HepG2 (cell line): ENCODE measurements around the gene THRA. TPM values are rescaled to one million over a fixed set of nuclear protein-coding genes. Genes with fewer than 3 reads are reported as not detected.

Experiments used
- ARID2 ChIP-seq: sonication (generic); formaldehyde crosslinking; IDR thresholded peaks from 2 replicates; pipeline ENCODE4 v1.8.1; 2022; ENCODE audit warnings: mild to moderate bottlenecking, missing genetic modification reagents, borderline replicate concordance
- BORCS8-MEF2B ChIP-seq: sonication (generic); formaldehyde crosslinking; IDR thresholded peaks from 2 replicates; pipeline ENCODE4 v1.8.0; 2022; ENCODE audit warnings: mild to moderate bottlenecking, missing genetic modification reagents
- ETV6 ChIP-seq: sonication (generic); formaldehyde crosslinking; conservative IDR thresholded peaks from 2 replicates; pipeline ENCODE4 v1.4.0; 2020; ENCODE audit warnings: missing genetic modification reagents
- HNRNPH1 ChIP-seq: fragments of 200-400 bp; formaldehyde crosslinking; optimal IDR thresholded peaks from 2 replicates; pipeline ENCODE3; 2017; ENCODE audit warnings: mild to moderate bottlenecking, low read depth, low read length
- KMT2B ChIP-seq: IDR thresholded peaks from 2 replicates; pipeline ENCODE4 v1.6.1; 2016; ENCODE audit warnings: missing genetic modification reagents, missing compliant biosample characterization
- NFE2L1 ChIP-seq: sonication (generic); formaldehyde crosslinking; IDR thresholded peaks from 2 replicates; pipeline ENCODE4 v1.4.0; 2020; ENCODE audit warnings: missing genetic modification reagents, mild to moderate bottlenecking, borderline replicate concordance
- POGZ ChIP-seq: sonication (generic); formaldehyde crosslinking; IDR thresholded peaks from 2 replicates; pipeline ENCODE4 v1.4.0; 2020; ENCODE audit warnings: mild to moderate bottlenecking, missing genetic modification reagents
- PPARG ChIP-seq: conservative IDR thresholded peaks from 2 replicates; pipeline ENCODE4 v1.6.1; 2016; ENCODE audit warnings: missing biosample characterization, missing genetic modification reagents
- RARG ChIP-seq: sonication (generic); formaldehyde crosslinking; IDR thresholded peaks from 2 replicates; pipeline ENCODE4 v1.4.0; 2020; ENCODE audit warnings: low read depth, mild to moderate bottlenecking, missing genetic modification reagents
- SP1 ChIP-seq, 2 experiments: fragments of 450-650 bp in 1 of 2; sonication (generic) in 1 of 2; formaldehyde crosslinking in 1 of 2; IDR thresholded peaks; 2 replicates each; pipeline versions ENCODE4 v1.4.0 to v1.6.1; 2016 to 2020; ENCODE audit warnings: missing genetic modification reagents in 1 of 2
- SP5 ChIP-seq: IDR thresholded peaks from 2 replicates; pipeline ENCODE4 v1.6.1; 2016; ENCODE audit warnings: low read depth, borderline replicate concordance
- TBX3 ChIP-seq: fragments of 450-650 bp; IDR thresholded peaks from 2 replicates; pipeline ENCODE4 v1.6.1; 2017; ENCODE audit warnings: antibody characterized with exemption, mild to moderate bottlenecking, inconsistent platforms, borderline replicate concordance
- TCF12 ChIP-seq, 2 experiments: fragments of 450-650 bp in 1 of 2; sonication (generic) in 1 of 2; formaldehyde crosslinking in 1 of 2; IDR thresholded peaks; 2 replicates each; pipeline versions ENCODE4 v1.6.1 to v1.8.0; 2017 to 2022; ENCODE audit warnings: antibody characterized with exemption in 1 of 2, mild to moderate bottlenecking in 1 of 2, missing genetic modification reagents in 1 of 2, moderate library complexity in 1 of 2
- TSC22D2 ChIP-seq: sonication (generic); formaldehyde crosslinking; IDR thresholded peaks from 2 replicates; pipeline ENCODE4 v1.5.1; 2020; ENCODE audit warnings: missing genetic modification reagents, mild to moderate bottlenecking, borderline replicate concordance
- WIZ ChIP-seq: sonication (generic); formaldehyde crosslinking; IDR thresholded peaks from 2 replicates; pipeline ENCODE4 v1.5.1; 2020; ENCODE audit warnings: mild to moderate bottlenecking, missing genetic modification reagents
- ZFP90 ChIP-seq: sonication (generic); formaldehyde crosslinking; IDR thresholded peaks from 2 replicates; pipeline ENCODE4 v1.8.0; 2022; ENCODE audit warnings: missing genetic modification reagents, mild to moderate bottlenecking, inconsistent platforms, borderline replicate concordance
- ZMAT3 ChIP-seq: sonication (generic); formaldehyde crosslinking; conservative IDR thresholded peaks from 2 replicates; pipeline ENCODE4 v1.7.0; 2021; ENCODE audit warnings: missing genetic modification reagents
- ZNF329 ChIP-seq: sonication (generic); formaldehyde crosslinking; IDR thresholded peaks from 2 replicates; pipeline ENCODE4 v1.9.0; 2021; ENCODE audit warnings: low read depth, mild to moderate bottlenecking, missing genetic modification reagents
- ZNF737 ChIP-seq: sonication (generic); formaldehyde crosslinking; IDR thresholded peaks from 2 replicates; pipeline ENCODE4 v1.5.0; 2020; ENCODE audit warnings: missing genetic modification reagents, mild to moderate bottlenecking, borderline replicate concordance
- polyA plus RNA-seq, 8 experiments: library from polyadenylated mRNA; depleted of rRNA in 3 of 8; stranded (reverse) in 7 of 8; unstranded in 1 of 8; fragments of >200 nt; fragmentation: Illumina TruSeq in 4 of 8; extraction: Trizol in 4 of 8; gene quantifications; 2 replicates each; pipeline versions ENCODE4 v1.2.1 to v1.2.3, GENCODE V29; 2011 to 2016; ENCODE audit warnings: low read depth in 4 of 8, missing spikeins in 1 of 8, mixed read lengths in 1 of 8; ENCODE audit not compliant: insufficient read depth in 1 of 8
- total RNA-seq, 5 experiments: library from RNA; depleted of rRNA; stranded (reverse); fragments of >200 nt; fragmentation: Illumina TruSeq; extraction: Trizol; gene quantifications; 2 replicates each; pipeline ENCODE4 v1.2.3, GENCODE V29; 2016; ENCODE audit warnings: low read depth in 1 of 5
- TF ChIP-seq, protein P1 (sequence below): sonication (generic); formaldehyde crosslinking; IDR thresholded peaks from 2 replicates; pipeline ENCODE4 v1.8.1; 2023; ENCODE audit warnings: mild to moderate bottlenecking, moderate library complexity, missing genetic modification reagents
- TF ChIP-seq, protein P2 (sequence below): sonication (generic); formaldehyde crosslinking; IDR thresholded peaks from 2 replicates; pipeline ENCODE4 v1.5.0; 2020; ENCODE audit warnings: missing genetic modification reagents
- TF ChIP-seq, protein P3 (sequence below): sonication (generic); formaldehyde crosslinking; IDR thresholded peaks from 2 replicates; pipeline ENCODE4 v1.4.0; 2020; ENCODE audit warnings: mild to moderate bottlenecking, missing genetic modification reagents, borderline replicate concordance
- TF ChIP-seq, protein P4 (sequence below): IDR thresholded peaks from 2 replicates; pipeline ENCODE4 v1.6.1; 2016

The THRA gene
- total and polyA plus RNA-seq, 2 of the 13 experiments (the other 11 are each of a cell fraction or from before 2014, with no cell fraction given): 8.0 to 9.9 TPM

DNA sequence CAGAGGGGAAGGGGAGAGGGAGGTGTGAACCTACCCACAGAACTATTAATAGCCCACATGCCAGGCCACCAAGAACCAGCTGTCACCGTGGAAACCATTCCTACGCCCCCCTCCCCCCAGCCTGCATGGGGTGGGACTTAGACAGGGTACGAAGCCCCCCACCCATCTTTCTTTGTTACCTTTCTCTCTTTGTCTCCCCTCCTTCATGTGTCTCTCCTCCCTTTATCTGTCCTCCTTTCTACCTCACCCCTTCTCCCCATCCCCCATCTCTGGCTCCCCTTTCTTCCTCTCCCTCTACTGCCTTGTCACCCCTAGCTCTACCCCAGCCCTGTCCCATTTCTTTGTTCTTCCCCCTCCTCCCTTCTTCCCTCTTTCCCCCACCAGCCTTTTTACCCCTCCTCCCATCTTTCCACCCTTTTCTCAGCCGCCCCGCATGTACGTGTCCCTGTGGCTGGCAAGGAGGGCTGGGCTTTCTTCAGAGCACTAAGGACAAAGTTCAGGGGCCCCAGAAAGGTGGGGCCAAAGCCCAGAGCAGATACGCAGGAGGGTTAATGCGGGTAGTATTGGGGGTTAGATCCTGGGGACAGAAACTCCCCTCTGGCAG, 8.0 kb downstream of the THRA start (continued):
- no peak for TF ChIP-seq SP1 (IDR thresholded peaks at IDR 0.05)
- TF ChIP-seq SP1 (CRISPR knock-in tag; IDR thresholded peaks at IDR 0.05): no peak
- no peak for TF ChIP-seq POGZ (CRISPR knock-in tag)
- no peak for TF ChIP-seq ETV6
- TF ChIP-seq KMT2B (CRISPR knock-in tag): no peak
- no peak for TF ChIP-seq ZNF737
- TF ChIP-seq ZNF329 (CRISPR knock-in tag): no peak
- TF ChIP-seq BORCS8-MEF2B (CRISPR knock-in tag): no peak
- TF ChIP-seq ZMAT3 (CRISPR knock-in tag): no peak
- TF ChIP-seq TSC22D2 (CRISPR knock-in tag): no peak
- TF ChIP-seq, protein P1, sequence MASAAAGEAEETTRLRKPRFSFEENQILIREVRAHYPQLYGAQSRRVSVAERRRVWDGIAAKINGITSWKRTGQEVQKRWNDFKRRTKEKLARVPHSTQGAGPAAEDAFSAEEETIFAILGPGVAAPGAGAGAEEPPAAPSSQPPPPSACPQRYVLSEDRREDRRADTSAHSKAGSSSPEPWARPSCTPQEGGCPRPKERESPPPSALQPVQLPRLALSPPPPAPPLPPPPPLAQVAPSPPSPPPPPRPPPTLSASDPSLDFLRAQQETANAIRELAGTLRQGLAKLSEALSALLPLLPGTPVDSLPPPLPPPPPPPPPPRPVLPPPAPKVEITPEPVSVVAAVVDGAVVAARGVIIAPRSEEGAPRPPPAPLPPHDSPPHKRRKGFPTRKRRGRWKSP (CRISPR knock-in tag): no peak
- no peak for TF ChIP-seq HNRNPH1
- TF ChIP-seq, protein P2, sequence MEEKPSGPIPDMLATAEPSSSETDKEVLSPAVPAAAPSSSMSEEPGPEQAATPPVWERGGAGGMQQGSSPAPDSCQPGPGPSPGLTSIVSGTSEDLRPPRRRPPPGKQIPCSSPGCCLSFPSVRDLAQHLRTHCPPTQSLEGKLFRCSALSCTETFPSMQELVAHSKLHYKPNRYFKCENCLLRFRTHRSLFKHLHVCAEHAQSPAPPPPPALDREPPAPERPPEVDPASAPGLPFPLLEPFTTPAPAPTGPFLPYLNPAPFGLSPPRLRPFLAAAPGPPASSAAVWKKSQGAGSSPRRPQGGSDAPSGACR: 0 out of 2 replicates have a peak, but pooled peaks have one; percentile 18
- no peak for TF ChIP-seq NFE2L1 (CRISPR knock-in tag)
- TF ChIP-seq WIZ: no peak
- TF ChIP-seq RARG (CRISPR knock-in tag): no peak
- TF ChIP-seq TBX3: no peak
- TF ChIP-seq, protein P3, sequence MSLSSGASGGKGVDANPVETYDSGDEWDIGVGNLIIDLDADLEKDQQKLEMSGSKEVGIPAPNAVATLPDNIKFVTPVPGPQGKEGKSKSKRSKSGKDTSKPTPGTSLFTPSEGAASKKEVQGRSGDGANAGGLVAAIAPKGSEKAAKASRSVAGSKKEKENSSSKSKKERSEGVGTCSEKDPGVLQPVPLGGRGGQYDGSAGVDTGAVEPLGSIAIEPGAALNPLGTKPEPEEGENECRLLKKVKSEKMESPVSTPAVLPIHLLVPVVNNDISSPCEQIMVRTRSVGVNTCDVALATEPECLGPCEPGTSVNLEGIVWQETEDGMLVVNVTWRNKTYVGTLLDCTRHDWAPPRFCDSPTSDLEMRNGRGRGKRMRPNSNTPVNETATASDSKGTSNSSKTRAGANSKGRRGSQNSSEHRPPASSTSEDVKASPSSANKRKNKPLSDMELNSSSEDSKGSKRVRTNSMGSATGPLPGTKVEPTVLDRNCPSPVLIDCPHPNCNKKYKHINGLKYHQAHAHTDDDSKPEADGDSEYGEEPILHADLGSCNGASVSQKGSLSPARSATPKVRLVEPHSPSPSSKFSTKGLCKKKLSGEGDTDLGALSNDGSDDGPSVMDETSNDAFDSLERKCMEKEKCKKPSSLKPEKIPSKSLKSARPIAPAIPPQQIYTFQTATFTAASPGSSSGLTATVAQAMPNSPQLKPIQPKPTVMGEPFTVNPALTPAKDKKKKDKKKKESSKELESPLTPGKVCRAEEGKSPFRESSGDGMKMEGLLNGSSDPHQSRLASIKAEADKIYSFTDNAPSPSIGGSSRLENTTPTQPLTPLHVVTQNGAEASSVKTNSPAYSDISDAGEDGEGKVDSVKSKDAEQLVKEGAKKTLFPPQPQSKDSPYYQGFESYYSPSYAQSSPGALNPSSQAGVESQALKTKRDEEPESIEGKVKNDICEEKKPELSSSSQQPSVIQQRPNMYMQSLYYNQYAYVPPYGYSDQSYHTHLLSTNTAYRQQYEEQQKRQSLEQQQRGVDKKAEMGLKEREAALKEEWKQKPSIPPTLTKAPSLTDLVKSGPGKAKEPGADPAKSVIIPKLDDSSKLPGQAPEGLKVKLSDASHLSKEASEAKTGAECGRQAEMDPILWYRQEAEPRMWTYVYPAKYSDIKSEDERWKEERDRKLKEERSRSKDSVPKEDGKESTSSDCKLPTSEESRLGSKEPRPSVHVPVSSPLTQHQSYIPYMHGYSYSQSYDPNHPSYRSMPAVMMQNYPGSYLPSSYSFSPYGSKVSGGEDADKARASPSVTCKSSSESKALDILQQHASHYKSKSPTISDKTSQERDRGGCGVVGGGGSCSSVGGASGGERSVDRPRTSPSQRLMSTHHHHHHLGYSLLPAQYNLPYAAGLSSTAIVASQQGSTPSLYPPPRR (CRISPR knock-in tag): no peak
- no peak for TF ChIP-seq ZFP90 (CRISPR knock-in tag)
- TF ChIP-seq, protein P4, sequence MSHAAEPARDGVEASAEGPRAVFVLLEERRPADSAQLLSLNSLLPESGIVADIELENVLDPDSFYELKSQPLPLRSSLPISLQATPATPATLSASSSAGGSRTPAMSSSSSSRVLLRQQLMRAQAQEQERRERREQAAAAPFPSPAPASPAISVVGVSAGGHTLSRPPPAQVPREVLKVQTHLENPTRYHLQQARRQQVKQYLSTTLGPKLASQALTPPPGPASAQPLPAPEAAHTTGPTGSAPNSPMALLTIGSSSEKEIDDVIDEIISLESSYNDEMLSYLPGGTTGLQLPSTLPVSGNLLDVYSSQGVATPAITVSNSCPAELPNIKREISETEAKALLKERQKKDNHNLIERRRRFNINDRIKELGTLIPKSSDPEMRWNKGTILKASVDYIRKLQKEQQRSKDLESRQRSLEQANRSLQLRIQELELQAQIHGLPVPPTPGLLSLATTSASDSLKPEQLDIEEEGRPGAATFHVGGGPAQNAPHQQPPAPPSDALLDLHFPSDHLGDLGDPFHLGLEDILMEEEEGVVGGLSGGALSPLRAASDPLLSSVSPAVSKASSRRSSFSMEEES (CRISPR knock-in tag): no peak
- TF ChIP-seq SP5 (CRISPR knock-in tag): no peak
- TF ChIP-seq PPARG (CRISPR knock-in tag): no peak
- TF ChIP-seq TCF12 (IDR thresholded peaks at IDR 0.05): no peak
- TF ChIP-seq TCF12 (CRISPR knock-in tag; IDR thresholded peaks at IDR 0.05): no peak
- no peak for TF ChIP-seq ARID2 (CRISPR knock-in tag)
